Activated T-cell treated with anti-CD3 and anti-CD28 coated beads, Interleukin-2, amount 50 U/mL, for 72 hours (primary cell): ENCODE results near the gene HHIPL1. TPM values are rescaled to one million over a fixed set of nuclear protein-coding genes. Genes with fewer than 3 reads are reported as not detected.

Experiments
- ATAC-seq, 2 donors: fragments of 150-1000 bp; cut with Tn5 transposase; replicated peaks in 1 of 2; 2 replicates each; pipeline ENCODE4 v1.10.0; 2021; ENCODE audit warnings: moderate library complexity in 2 of 2, mild to moderate bottlenecking in 1 of 2
- DNase-seq, 2 donors: peaks; one replicate each; pipeline ENCODE4 v3.0.0; 2021 to 2022; ENCODE audit warnings: mixed read lengths in 1 of 2
- H3K27ac Mint-ChIP-seq: one replicate; pipeline ENCODE4 v1.8.0; 2022; ENCODE audit warnings: mild to moderate bottlenecking, moderate library complexity, mixed read lengths
- H3K27me3 Mint-ChIP-seq: one replicate; pipeline ENCODE4 v1.8.0; 2022; ENCODE audit warnings: low read depth, mixed read lengths
- H3K36me3 Mint-ChIP-seq, 2 donors: one replicate each; pipeline ENCODE4 v1.8.0; 2022; ENCODE audit warnings: mixed read lengths in 2 of 2, mild to moderate bottlenecking in 1 of 2; ENCODE audit not compliant: insufficient read depth in 2 of 2
- H3K4me1 Mint-ChIP-seq: one replicate; pipeline ENCODE4 v1.8.0; 2022; ENCODE audit warnings: low read depth, mixed read lengths
- H3K4me3 Mint-ChIP-seq, 2 donors: one replicate each; pipeline ENCODE4 v1.8.0; 2022; ENCODE audit warnings: mild to moderate bottlenecking in 2 of 2, mixed read lengths in 2 of 2, moderate library complexity in 2 of 2
- H3K9me3 Mint-ChIP-seq, 2 donors: one replicate each; pipeline ENCODE4 v1.8.0; 2022; ENCODE audit warnings: mixed read lengths in 2 of 2
- total RNA-seq, 2 donors: library from RNA; stranded (reverse); gene quantifications; one replicate each; pipeline ENCODE4 v1.2.3, GENCODE V29; 2022

HHIPL1 gene
- total RNA-seq, 2 donors from 2014 or later: 0.39 to 0.58 TPM

DNA sequence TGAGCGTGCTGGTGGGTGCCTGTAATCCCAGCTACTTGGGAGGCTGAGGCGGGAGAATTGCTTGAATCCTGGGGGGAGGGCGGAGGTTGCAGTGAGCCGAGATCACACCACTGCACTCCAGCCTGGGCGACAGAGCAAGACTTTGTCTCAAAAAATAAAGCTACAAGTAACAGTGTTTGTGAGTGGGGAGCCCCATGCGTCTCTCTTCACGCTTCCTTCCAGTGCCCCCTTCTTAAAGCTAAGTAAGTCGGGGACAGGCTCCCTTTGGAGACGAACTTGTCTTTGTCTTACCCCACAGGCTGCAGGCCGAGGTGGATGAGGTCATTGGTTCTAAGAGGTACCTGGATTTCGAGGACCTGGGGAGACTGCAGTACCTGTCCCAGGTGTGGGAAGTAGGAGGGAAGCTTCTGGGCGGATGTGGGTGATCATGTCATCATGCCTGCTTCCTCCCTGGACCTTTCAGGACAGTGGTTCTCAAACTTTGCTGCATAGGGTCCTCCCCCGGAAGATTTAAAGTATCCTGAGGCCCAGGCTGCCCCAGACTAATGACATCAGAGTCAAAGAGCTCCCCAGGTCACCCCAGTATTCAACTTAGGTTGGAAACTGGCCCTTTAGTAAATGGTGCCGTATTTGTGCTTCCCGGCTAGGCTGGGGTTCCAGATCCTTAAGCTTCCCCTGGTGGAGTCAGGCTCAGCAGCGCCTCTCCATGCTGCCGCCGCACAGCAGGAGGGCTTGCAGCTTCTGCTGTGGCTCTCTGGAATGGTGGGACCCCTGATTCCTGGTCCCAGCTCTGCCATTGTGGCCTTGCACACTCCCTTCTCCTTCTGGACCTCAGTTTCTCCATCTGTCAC, 76.2 kb downstream of the HHIPL1 start:
- no peaks in the 10 kb centered on the region for H3K9me3 Mint-ChIP-seq
- H3K4me1 Mint-ChIP-seq: no peaks in the 10 kb centered on the region
- DNase-seq (no peak), ATAC-seq (no peak)
- H3K27me3 Mint-ChIP-seq: no peaks in the 10 kb centered on the region
- no peak overlapping the region for H3K4me3 Mint-ChIP-seq
- no peaks in the 10 kb centered on the region for H3K36me3 Mint-ChIP-seq
- no peak overlapping the region for H3K27ac Mint-ChIP-seq

- Mint-ChIP-seq H3K9me3 (no peaks in the 10 kb centered on the region), H3K36me3 (no peaks in the 10 kb centered on the region), H3K4me1 (no peaks in the 10 kb centered on the region), H3K4me3 (no peak overlapping the region), H3K27me3 (peaks cover 5% of the 10 kb centered on the region), H3K27ac (no peak overlapping the region)
- DNase-seq: no peak
- ATAC-seq: no peak
Measured at GRCh38 chr14:99721792-99722516, 77.0 kb downstream of the HHIPL1 start.

GRCh38 chr14:99722741-99723140, 77.8 kb downstream of the HHIPL1 start:
- H3K4me3 Mint-ChIP-seq: no peak overlapping the region
- peaks cover 8% of the 10 kb centered on the region for H3K27me3 Mint-ChIP-seq
- no peaks in the 10 kb centered on the region for H3K36me3 Mint-ChIP-seq
- no peak for DNase-seq
- H3K9me3 Mint-ChIP-seq: no peaks in the 10 kb centered on the region
- H3K4me1 Mint-ChIP-seq: no peaks in the 10 kb centered on the region
- ATAC-seq: no peak
- H3K27ac Mint-ChIP-seq: no peak overlapping the region

DNA sequence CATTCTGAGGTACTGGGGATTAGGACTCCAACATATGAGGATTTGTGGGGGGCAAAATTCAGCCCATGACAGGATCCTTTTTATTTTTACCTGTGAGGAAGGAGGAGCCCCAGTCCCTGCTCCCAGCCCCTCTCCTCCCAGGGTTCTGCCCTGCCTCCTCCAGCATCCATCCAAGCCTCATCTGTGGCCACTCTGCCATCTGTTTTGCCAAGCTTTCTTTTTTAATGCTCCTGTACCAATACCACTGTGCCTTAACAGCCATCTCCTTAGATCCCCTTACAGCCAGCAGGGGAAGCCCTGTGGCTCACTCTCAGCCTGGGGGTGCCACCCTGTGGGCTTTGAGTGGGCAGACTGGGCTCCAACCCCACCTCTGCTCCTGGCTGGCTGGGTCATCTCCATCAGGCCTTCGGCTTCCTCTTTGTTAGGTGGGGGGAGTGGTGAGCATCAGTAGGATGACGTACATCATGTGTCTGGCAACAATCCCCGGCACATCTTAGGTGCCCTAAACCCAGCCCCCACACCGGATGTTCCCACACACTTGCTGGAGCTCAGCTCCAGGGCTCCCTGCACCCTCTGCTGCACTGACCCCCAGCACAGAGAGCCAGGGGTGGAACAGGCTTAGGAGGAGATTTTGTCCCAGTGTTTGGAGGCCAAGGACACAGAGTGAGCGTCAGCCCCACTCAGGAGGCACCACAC, 79.4 kb downstream of the HHIPL1 start:
- no peaks in the 10 kb centered on the region for H3K9me3 Mint-ChIP-seq
- H3K4me1 Mint-ChIP-seq: no peaks in the 10 kb centered on the region
- DNase-seq (no peak), ATAC-seq (no peak)
- no peaks in the 10 kb centered on the region for H3K36me3 Mint-ChIP-seq
- H3K27me3 Mint-ChIP-seq: peaks cover 17% of the 10 kb centered on the region
- no peak overlapping the region for H3K27ac Mint-ChIP-seq
- no peak overlapping the region for H3K4me3 Mint-ChIP-seq

DNA sequence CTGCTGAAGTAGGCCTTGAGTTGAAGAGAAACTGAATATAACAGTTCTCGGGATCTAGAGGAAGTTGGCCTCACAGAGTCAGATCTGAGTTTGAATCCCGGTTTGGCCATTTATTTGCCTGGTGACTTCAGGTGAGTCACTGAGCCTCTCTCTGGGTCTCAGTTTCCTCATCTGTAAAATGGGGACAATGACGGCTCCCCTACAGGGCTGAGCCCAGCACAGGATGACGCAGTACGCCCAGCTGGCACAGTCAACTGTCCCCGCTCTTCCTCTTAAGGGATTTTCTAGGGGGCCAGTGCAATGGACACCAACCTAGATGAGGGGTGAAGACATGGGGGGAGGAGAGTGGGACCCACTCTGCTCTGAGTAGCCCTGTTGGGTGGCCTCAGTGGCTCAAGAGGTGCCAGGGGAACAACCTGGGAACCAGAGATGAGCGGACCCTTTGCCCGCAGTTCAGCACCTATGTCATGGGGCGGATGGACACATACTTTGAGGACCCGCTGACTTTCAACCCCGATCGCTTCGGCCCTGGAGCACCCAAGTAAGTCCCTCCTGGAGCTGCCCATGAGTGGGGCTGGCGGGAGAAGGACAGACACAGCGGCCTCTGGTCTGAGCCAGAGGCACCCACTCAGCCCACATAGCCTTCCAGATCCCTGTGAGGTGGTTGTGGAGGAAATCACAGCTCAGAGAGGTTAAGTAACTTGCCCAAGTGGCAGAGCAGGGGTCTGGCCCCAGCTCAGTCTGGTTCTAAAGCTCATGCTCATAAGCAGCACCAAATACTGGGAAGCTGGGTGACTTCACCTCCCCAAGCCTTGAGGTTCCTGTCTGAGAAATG, 80.2 kb downstream of the HHIPL1 start:
- Mint-ChIP-seq H3K27me3 (peaks cover 18% of the 10 kb centered on the region), H3K4me1 (no peaks in the 10 kb centered on the region), H3K27ac (no peak overlapping the region), H3K36me3 (no peaks in the 10 kb centered on the region), H3K4me3 (no peak overlapping the region), H3K9me3 (no peaks in the 10 kb centered on the region)
- DNase-seq: no peak
- no peak for ATAC-seq

DNA sequence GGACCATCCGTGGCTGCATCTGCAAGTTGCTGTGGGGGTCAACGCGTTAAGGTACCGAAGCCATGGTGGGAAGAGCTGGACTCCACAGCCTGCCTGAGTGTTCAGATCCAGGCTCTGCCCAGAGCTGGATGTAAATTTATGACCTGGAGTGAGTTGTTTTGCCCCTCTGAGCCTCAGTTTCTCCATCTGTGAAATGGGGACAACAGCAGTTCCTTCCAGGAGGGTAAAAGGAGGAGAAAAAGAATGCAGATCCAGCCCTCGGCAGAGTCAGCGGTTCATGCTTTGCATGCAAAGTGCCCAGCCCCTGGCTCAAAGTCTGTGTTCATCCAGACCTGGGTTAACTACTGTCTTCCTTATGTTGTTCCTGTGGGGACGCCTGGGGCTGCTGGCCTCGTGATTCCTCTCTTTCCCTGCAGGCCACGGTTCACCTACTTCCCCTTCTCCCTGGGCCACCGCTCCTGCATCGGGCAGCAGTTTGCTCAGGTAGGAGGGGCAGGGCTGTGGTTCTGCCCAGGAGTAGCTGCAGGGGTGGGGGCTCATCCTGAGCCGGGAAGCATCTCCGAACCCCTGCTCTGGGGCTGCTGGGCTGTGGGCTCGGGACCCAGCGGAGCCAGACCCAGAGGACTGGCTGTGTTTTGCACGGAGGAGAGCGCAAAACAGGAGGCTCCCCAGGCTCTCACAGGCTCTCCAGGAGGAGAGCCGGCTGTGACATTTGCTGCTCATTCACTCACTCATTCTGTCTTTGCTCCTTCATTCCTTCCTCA, 81.0 kb downstream of the HHIPL1 start:
- H3K36me3 Mint-ChIP-seq: no peaks in the 10 kb centered on the region
- ATAC-seq (no peak), DNase-seq (no peak)
- peaks cover 18% of the 10 kb centered on the region for H3K27me3 Mint-ChIP-seq
- no peak overlapping the region for H3K27ac Mint-ChIP-seq
- H3K9me3 Mint-ChIP-seq: no peaks in the 10 kb centered on the region
- H3K4me3 Mint-ChIP-seq: no peak overlapping the region
- no peaks in the 10 kb centered on the region for H3K4me1 Mint-ChIP-seq

DNA sequence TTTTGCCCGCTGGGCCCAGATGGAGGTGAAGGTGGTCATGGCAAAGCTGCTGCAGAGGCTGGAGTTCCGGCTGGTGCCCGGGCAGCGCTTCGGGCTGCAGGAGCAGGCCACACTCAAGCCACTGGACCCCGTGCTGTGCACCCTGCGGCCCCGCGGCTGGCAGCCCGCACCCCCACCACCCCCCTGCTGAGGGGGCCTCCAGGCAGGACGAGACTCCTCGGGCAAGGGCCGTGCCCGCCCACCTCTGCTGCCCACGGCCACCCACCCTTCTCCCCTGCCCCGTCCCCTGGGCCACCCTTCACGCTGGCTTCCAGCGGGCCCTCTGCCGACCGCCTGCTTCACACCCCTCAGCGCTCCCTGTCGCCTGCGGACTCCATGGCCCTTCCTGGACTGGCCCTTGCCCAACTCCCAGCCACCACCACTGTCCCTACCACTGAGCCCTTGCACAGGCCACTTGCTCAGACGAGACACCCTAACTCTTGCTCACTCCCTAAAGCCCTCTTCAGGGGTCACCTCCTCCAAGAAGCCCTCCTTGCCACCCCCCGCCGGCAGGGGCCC, 81.7 kb downstream of the HHIPL1 start:
- DNase-seq: no peak
- no peaks in the 10 kb centered on the region for H3K36me3 Mint-ChIP-seq
- no peak overlapping the region for H3K27ac Mint-ChIP-seq
- peaks cover 18% of the 10 kb centered on the region for H3K27me3 Mint-ChIP-seq
- H3K9me3 Mint-ChIP-seq: no peaks in the 10 kb centered on the region
- no peak for ATAC-seq
- no peaks in the 10 kb centered on the region for H3K4me1 Mint-ChIP-seq
- H3K4me3 Mint-ChIP-seq: no peak overlapping the region

- H3K4me3 Mint-ChIP-seq: no peak overlapping the region
- no peaks in the 10 kb centered on the region for H3K9me3 Mint-ChIP-seq
- no peak overlapping the region for H3K27ac Mint-ChIP-seq
- no peaks in the 10 kb centered on the region for H3K4me1 Mint-ChIP-seq
- peaks cover 18% of the 10 kb centered on the region for H3K27me3 Mint-ChIP-seq
- H3K36me3 Mint-ChIP-seq: no peaks in the 10 kb centered on the region
- no peak for DNase-seq
- no peak for ATAC-seq
Measured at GRCh38 chr14:99727096-99727870, 82.4 kb downstream of the HHIPL1 start.

GRCh38 chr14:99728231-99728920, 83.4 kb downstream of the HHIPL1 start:
- no peak for DNase-seq
- Mint-ChIP-seq H3K9me3 (no peaks in the 10 kb centered on the region), H3K27ac (no peak overlapping the region), H3K4me3 (no peak overlapping the region), H3K36me3 (no peaks in the 10 kb centered on the region), H3K27me3 (peaks cover 22% of the 10 kb centered on the region), H3K4me1 (no peaks in the 10 kb centered on the region)
- no peak for ATAC-seq

- no peaks in the 10 kb centered on the region for H3K9me3 Mint-ChIP-seq
- ATAC-seq: no peak
- H3K36me3 Mint-ChIP-seq: no peaks in the 10 kb centered on the region
- H3K4me1 Mint-ChIP-seq: no peaks in the 10 kb centered on the region
- H3K27me3 Mint-ChIP-seq: peaks cover 27% of the 10 kb centered on the region
- no peak overlapping the region for H3K4me3 Mint-ChIP-seq
- no peak for DNase-seq
- no peak overlapping the region for H3K27ac Mint-ChIP-seq
Measured at GRCh38 chr14:99728981-99729451, 84.1 kb downstream of the HHIPL1 start.
